Activated naive CD4-positive, alpha-beta T cell treated with anti-CD3 and anti-CD28 coated beads, Interleukin-2, amount 50 U/mL, for 16 hours (primary cell): ENCODE results near the gene MESD.
"Not testable (repeated sequence)": the region's sequence is repeated elsewhere in the genome, so short reads cannot be mapped to it uniquely, and the experiment has no call there.

Experiments used
- DNase-seq: peaks from one replicate; pipeline ENCODE4 v3.0.0-alpha.2; 2020

Gene MESD

GRCh38 chr15:80988148-80988796 is 1.3 kb downstream of the MESD start:
- DNase-seq, result no peak

DNA sequence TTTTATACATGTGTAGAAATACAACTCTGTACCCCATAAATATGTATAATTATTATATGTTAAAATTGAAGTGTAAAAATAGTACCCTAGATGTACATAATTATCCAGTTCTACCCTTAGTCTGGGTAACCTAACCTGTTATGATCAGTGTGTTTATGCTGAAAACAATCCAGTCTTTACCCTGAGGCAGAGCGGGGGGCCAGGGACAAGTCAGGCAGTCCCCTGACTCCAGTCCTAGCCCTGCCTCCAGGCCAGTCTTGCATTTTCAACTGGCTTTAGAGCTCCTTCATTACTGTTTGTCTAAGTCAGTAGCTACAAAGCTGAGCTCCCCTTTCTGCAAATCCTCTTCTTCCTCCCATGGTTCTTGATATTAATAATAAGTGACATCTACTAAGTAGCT is 3.1 kb downstream of the MESD start:
- no peak for DNase-seq

GRCh38 chr15:80985981-80986380 is 3.6 kb downstream of the MESD start:
- DNase-seq, result no peak

DNA sequence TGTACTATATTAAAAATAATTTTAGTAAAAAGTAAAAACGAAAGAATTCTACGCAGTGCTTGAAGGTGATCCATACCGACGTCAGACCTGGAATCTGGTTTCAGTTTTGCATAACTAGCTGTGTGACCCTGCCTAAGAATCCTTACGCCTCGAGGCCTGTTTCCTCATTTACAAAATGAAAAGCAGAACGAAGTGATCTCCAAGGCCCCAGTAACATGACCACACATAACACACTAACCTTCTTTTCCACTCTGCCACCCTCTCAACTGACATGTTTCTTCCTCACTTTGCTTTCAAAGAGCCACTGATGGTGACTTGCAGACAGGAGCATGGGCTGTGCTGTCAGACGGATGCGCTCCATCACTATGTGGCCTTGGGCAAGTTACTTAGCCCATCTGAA is 4.8 kb downstream of the MESD start:
- DNase-seq, result no peak

GRCh38 chr15:80982839-80983238 is 6.8 kb downstream of the MESD start:
- DNase-seq, result no peak

GRCh38 chr15:80982205-80982604 is 7.4 kb downstream of the MESD start:
- DNase-seq, result no peak

DNA sequence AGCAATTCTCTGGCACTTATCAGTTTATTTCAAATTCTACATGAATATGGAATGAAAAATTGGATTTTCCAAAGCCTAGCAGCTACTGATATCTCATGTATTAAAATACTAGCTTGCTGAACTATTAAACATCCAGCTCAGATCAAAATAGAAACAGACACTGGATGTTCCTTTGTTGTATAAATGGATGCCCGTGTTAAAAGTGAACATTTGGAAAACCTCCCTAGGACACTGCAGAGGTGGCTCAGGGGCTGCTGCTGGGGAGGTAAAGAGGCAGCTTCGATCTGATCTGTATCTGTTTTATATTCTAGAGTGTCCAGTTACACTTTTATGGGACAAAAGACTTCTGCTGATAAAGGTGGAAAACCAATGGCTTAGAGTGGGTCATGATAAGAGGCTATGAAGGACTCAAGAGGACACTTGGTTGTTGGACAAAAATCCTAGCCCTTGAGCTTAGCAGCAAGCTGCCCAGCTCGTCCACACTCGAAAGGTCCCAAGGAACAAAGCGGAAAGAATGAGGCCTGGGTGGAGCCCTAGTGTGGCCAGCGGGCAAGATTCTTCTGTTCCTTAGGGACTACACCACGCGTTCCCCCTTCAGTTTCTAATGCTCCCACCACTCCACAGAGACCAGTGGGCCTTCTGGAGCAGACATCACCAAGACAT is 9.9 kb downstream of the MESD start:
- DNase-seq, result no peak

GRCh38 chr15:80978685-80979329 is 10.8 kb downstream of the MESD start:
- no peak for DNase-seq

GRCh38 chr15:80977627-80978036 is 12.0 kb downstream of the MESD start:
- peak; percentile 31 for DNase-seq

- DNase-seq, result no peak
Measured at GRCh38 chr15:80976851-80977250, 12.8 kb downstream of the MESD start.

- no peak for DNase-seq
Measured at GRCh38 chr15:80974914-80975313, 14.7 kb downstream of the MESD start.

- DNase-seq, result no peak
Measured at GRCh38 chr15:80972276-80972675, 17.3 kb downstream of the MESD start.

DNA sequence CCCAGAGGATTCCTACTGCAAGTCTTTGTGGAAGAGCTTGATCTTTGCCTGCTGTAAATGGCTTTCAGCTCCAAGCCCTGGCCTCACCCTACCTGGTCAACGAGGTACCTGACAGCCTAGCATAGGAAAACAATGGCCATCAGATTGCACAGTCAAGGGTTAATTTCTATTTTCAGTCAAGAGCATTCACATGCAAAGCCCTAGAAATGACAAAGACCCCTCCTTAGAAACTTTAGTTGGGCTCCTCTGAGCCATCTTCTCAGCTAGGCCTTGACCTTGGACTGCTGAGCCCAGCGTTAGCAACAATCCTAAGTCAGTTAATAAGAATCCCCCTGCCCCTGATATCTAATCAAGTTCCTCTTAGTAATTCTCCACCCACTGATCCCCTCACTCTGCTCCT is 18.5 kb downstream of the MESD start:
- DNase-seq, result no peak

DNA sequence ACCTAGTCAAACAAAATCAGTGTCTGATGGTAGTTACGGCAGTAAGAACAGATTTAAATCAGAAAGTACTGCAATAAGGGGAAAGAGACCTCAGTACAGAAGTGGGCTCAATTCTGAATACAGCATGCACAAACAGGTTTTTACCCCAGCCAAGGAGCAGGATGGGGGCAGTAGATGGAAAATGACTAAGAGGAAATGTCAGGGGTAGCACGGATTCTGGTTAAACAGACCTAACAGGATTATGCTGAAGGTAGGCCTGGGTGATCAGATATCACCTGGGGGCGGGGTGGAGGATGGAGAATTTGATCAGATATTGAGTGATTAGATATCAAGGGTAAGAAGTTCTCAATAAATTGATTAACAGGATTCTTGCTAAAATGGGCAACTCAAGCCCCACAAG is 19.0 kb downstream of the MESD start:
- DNase-seq, result no peak

DNA sequence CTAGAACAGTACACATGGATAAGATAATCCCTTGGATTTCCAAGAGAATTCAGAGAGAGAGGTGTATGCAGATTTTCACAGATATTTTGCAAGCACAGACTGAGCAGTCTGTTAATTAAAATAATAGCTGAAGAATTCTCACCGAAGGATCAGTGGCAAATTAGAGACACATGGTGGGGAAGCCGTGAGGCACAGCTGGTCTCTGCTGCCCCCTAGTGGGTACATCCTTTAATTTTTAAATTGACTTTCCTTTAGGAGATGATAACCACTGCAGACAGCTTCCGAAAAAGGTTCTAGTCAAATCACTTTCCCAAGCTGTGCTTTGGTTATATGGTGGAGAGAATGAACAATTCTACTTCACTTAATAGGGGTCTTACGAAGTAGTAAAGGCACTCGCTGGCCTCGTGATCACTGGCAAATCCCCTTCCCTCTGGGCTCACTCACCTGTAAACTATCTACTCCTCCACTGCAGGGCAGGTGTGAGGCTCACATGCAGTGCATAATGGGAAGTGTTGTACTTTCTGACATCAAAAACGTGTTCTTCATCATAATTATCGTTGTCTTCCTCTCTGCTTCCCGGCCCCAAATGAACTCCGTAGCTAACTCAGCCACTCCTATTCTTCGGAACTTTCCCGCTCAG is 19.5 kb downstream of the MESD start:
- DNase-seq, result peak; percentile 55

GRCh38 chr15:80969316-80969715 is 20.3 kb downstream of the MESD start:
- no peak for DNase-seq

DNA sequence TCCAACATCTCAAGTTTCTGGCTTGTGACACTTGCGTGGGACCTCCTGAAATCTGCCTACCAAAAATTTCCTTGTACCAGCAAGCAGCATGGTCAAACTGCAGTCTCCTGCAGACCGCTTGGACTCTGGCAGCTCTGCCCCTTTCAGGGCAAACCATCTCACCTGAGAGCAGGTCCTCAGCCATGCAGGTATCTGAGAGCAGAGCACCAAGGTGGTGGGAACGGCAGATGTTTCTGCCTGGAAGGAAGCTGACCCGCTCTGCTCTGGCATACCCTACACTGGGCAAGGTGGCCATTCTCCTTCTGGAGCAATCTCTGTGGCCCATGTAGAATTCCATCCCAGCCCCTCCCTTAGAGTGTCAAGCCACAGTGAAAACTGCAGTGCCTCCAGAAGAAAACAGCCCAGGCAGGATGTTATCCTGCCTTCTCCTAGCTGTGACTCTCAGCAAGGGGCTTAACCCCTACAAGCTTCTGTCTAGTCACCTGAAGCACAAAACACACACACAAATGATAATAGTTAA is 21.6 kb downstream of the MESD start:
- DNase-seq, result no peak

DNA sequence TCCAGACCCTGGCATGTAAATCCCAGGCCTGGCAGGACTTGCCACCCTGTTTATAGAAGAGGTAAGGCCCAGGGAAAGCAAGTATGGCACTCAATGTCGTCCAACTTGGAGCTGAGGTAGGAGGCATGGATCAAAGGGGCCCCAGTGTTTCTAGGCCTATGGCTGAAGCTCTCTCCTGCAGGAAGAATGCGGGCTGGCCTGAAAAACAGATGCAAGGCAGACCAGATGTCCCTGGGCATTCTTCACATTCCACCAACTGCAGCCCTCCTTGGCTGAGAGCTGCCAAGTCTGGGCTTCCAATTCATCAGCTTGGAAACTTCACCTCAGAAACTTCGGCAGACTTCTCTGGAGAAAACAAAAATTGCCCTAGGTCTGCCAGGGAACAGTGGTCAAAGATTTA is 22.2 kb downstream of the MESD start:
- no peak for DNase-seq

GRCh38 chr15:80966431-80967197 is 23.0 kb downstream of the MESD start:
- DNase-seq, result no peak

- DNase-seq, result not testable (repeated sequence)
Measured at GRCh38 chr15:80965454-80965853, 24.2 kb downstream of the MESD start.

DNA sequence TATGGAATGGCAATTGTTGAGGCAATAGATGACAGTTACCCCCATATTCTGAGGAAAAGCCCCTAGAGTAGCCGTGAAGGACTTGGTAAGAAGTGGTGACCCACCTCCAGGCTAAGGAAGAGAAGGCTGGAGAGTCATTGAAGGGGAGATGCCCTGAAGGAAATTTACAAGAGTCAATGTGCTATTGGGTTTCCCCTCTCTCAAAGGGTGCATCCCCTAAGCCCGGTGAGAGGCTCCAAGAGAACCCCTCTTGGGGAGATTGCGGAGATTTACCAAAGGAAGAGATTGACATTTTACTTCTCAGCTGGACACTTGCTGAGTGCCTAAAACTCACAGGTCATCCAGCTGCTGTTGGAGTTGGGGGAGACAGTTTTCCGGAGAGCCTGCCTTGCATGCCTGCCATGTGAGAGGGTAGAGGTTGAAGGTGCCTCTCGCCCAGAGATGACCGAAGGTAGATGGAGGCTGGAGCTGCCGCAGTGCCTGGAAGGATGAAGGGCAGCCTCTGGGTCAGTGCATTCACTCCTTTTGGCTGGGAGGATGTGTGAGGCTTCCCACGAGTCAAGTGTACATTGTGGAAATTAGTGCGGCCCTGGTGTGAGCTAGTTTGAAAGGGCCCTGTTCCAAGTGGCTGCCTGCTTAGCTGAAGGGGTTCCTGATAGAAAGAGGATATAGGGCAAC is 30.7 kb downstream of the MESD start:
- no peak for DNase-seq

GRCh38 chr15:80957976-80958375 is 31.6 kb downstream of the MESD start:
- no peak for DNase-seq
